Sigmoid colon (tissue), 7 donors: ENCODE measurements around the gene PRRG4. TPM values are rescaled to one million over a fixed set of nuclear protein-coding genes. Genes with fewer than 3 reads are reported as not detected.

Experiments
- DNase-seq: peaks from one replicate; pipeline ENCODE4 v3.0.0-alpha.2; 2019
- H3K27ac ChIP-seq, 4 donors: fragments of 200-600 bp; sonication (generic); one replicate each; pipeline ENCODE4 v1.5.1; 2016 to 2019; ENCODE audit warnings: mild to moderate bottlenecking in 1 of 4
- H3K27me3 ChIP-seq, 3 donors: fragments of 200-600 bp; sonication (generic); one replicate each; pipeline ENCODE4 v1.5.1; 2019; ENCODE audit warnings: mild to moderate bottlenecking in 1 of 3
- H3K36me3 ChIP-seq, 4 donors: fragments of 200-600 bp; sonication (generic); one replicate each; pipeline ENCODE4 v1.5.1; 2016 to 2019
- H3K4me1 ChIP-seq, 4 donors: fragments of 200-600 bp; sonication (generic); one replicate each; pipeline ENCODE4 v1.5.1; 2017 to 2019
- H3K4me3 ChIP-seq, 4 donors: fragments of 200-600 bp; sonication (generic); one replicate each; pipeline ENCODE4 v1.5.1; 2017 to 2019; ENCODE audit warnings: mild to moderate bottlenecking in 2 of 4, moderate library complexity in 1 of 4
- H3K9me3 ChIP-seq, 4 donors: fragments of 200-600 bp in 3 of 4; sonication (generic) in 3 of 4; one replicate each; pipeline versions ENCODE4 v1.5.1 to v1.6.1; 2013 to 2019
- EP300 ChIP-seq, 4 donors: sonication (generic); formaldehyde crosslinking; IDR thresholded peaks; one replicate each; pipeline ENCODE4 v1.6.1; 2017; ENCODE audit warnings: antibody characterized with exemption in 4 of 4
- POLR2A ChIP-seq, 2 donors: fragments of 450-650 bp; IDR thresholded peaks; one replicate each; pipeline ENCODE4 v1.6.1; 2016; ENCODE audit warnings: antibody characterized with exemption in 2 of 2, mild to moderate bottlenecking in 2 of 2, moderate library complexity in 2 of 2
- POLR2AphosphoS5 ChIP-seq, 4 donors: sonication (generic); formaldehyde crosslinking; IDR thresholded peaks; one replicate each; pipeline ENCODE4 v1.6.1; 2017; ENCODE audit warnings: antibody characterized with exemption in 4 of 4
- WGBS, 2 donors: extraction: QIAGEN DNeasy Blood & Tissue Kit; methylation state at CpG; one replicate each; pipeline ENCODE4 v1.1.7; 2013; 5-methylcytosine and 5-hydroxymethylcytosine counted together
- intact Hi-C: fragments of 100-400 bp; cut with DNase I; formaldehyde crosslinking; loops from one replicate; pipeline ENCODE4 v1.15.1; 2023
- polyA plus RNA-seq, 3 donors: library from polyadenylated mRNA; stranded (reverse); fragments of 200-250 nt; gene quantifications; one replicate each; pipeline ENCODE4 v1.2.3, GENCODE V29; 2013
- total RNA-seq, 4 donors: library from RNA; depleted of rRNA; stranded (reverse); fragments of >200 nt; gene quantifications; one replicate each; pipeline ENCODE4 v1.1.0, GENCODE V29; 2016
- TF ChIP-seq, protein P1 (sequence below), 4 experiments: fragments of 450-650 bp in 3 of 4; fragments of 200-600 bp in 1 of 4; IDR thresholded peaks; one replicate each; pipeline ENCODE4 v1.5.1; 2016 to 2019; ENCODE audit warnings: antibody characterized with exemption in 4 of 4, mild to moderate bottlenecking in 3 of 4, moderate library complexity in 2 of 4
- donor health status: healthy with polysubstance abuse.
- donor health status: Bipolar disorder and iron deficiency.
- donor health status: healthy.

Gene PRRG4
- total and polyA plus RNA-seq, 7 donors = 1.6 to 6.2 (median 2.1) TPM

DNA sequence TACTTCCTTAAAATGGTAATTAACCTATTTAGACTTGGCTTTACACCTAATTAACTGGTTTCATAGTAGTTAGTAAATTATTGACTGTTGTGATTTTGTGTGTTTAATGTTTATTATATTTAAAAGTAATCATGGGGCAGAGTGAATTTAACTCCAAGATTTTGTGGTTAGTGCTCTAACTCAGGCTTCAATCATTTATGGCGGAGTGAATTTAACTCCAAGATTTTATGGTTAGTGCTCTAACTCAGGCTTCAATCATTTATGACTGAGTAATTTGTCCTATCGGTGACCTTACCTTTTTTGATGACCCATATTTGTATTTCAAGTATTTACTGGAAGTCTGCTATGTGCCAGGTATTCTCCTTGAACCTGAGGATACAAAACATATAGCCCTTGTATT, 7.2 kb downstream of the PRRG4 start:
- H3K27ac ChIP-seq = no peak overlapping the region
- no peak overlapping the region for H3K4me3 ChIP-seq
- no peaks in the 10 kb centered on the region for H3K36me3 ChIP-seq
- TF ChIP-seq, protein P1, sequence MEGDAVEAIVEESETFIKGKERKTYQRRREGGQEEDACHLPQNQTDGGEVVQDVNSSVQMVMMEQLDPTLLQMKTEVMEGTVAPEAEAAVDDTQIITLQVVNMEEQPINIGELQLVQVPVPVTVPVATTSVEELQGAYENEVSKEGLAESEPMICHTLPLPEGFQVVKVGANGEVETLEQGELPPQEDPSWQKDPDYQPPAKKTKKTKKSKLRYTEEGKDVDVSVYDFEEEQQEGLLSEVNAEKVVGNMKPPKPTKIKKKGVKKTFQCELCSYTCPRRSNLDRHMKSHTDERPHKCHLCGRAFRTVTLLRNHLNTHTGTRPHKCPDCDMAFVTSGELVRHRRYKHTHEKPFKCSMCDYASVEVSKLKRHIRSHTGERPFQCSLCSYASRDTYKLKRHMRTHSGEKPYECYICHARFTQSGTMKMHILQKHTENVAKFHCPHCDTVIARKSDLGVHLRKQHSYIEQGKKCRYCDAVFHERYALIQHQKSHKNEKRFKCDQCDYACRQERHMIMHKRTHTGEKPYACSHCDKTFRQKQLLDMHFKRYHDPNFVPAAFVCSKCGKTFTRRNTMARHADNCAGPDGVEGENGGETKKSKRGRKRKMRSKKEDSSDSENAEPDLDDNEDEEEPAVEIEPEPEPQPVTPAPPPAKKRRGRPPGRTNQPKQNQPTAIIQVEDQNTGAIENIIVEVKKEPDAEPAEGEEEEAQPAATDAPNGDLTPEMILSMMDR (IDR thresholded peaks at IDR 0.05) = no peak
- TF ChIP-seq EP300 (IDR thresholded peaks at IDR 0.05) = no peak
- no peak for TF ChIP-seq POLR2A (IDR thresholded peaks at IDR 0.05)
- no peak for TF ChIP-seq POLR2AphosphoS5 (IDR thresholded peaks at IDR 0.05)
- intact Hi-C loops = no loop called here
- 50 to 82% methylated on average over 2 of the region's 2 CpGs for WGBS, 2 donors
- DNase-seq = no peak
- H3K27me3 ChIP-seq = no peaks in the 10 kb centered on the region
- no peaks in the 10 kb centered on the region for H3K9me3 ChIP-seq
- no peaks in the 10 kb centered on the region for H3K4me1 ChIP-seq

DNA sequence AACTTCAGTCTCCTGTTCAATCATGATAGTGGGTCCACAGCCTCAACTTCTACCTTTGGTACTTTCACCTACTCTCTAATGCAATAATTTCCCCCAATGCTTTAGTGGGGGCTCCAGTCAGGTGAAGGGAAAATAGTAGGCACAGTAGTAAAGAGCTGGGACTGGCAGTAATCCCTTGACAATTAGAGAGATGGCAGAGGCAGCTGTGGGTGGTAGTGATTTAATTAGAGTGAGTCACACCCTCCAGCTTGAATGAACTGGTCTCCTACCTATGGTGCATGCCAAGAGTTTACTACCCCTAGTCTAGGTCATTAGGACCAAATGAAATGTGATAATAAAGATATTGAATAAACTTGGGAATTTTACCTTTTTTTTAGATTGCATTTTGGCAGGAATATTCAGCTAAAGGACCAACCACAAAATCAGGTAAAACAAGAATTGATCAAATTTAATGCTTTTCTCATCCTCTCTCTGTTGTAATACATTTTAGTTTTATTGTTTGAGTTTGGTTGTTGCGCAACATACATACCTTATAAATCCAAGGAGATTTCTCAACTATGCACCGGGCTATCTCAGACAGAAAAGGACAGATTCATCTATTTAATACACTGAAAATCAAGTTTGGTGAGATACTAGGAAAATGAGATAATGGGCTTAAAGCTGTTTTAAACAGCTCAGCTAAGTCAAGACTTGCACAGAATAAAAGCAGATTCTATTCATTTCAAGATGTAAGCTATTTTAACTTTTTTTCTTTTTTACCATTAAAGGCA, 9.0 kb downstream of the PRRG4 start:
- no peaks in the 10 kb centered on the region for H3K9me3 ChIP-seq
- no peak overlapping the region for H3K27ac ChIP-seq
- no peak overlapping the region for H3K4me3 ChIP-seq
- intact Hi-C loops = no loop called here
- no peaks in the 10 kb centered on the region for H3K36me3 ChIP-seq
- no peaks in the 10 kb centered on the region for H3K27me3 ChIP-seq
- WGBS, 2 donors = 18 to 69% methylated on average over 2 of the region's 2 CpGs
- TF ChIP-seq, protein P1 (IDR thresholded peaks at IDR 0.05) = no peak
- TF ChIP-seq POLR2A (IDR thresholded peaks at IDR 0.05) = no peak
- TF ChIP-seq EP300 (IDR thresholded peaks at IDR 0.05) = no peak
- TF ChIP-seq POLR2AphosphoS5 (IDR thresholded peaks at IDR 0.05) = no peak
- no peak for DNase-seq
- H3K4me1 ChIP-seq = no peaks in the 10 kb centered on the region

DNA sequence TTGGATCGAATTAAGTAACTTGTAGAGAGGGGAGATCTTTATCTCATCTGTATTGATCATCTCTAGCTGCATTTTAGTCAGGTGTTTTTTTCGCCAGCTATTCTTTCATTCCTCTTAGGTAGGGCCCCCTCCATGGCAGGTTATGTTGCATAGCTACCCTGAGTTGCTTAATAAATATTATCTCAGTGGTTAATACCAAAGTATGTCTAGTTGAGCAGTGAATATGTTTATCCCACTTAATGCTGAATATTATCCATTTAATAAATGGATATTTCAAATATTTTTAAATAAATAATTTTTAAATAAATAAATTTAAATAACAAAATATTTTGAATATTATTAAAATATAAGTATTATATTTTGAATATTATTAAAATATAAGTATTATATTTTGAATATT, 9.6 kb downstream of the PRRG4 start:
- Histone ChIP-seq H3K36me3 (no peaks in the 10 kb centered on the region), H3K4me1 (no peaks in the 10 kb centered on the region), H3K4me3 (no peak overlapping the region), H3K9me3 (no peaks in the 10 kb centered on the region), H3K27ac (no peak overlapping the region), H3K27me3 (no peaks in the 10 kb centered on the region)
- TF ChIP-seq, protein P1 (IDR thresholded peaks at IDR 0.05) = no peak
- no peak for TF ChIP-seq POLR2A (IDR thresholded peaks at IDR 0.05)
- intact Hi-C loops = no loop called here
- no peak for DNase-seq
- WGBS, 2 donors = 91 to 95% methylated on average over 2 of the region's 2 CpGs

DNA sequence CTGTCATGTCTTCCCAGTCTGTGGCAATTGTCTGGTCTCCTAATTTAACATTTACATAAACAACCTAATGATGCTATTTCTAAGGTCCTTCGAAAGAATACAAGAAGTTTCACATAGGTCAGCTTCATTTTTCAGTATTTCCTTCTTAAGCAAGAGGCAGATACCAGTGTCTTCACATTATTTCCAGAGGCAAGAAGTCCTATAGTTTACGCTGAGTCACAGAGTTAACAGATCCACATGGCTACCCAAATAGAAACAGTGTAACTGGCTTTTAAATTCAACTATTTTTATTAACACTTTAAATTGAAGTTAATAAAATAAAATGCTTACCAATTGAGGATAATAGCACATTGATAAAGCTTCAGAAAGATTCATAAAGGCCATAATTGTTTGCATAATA, 10.9 kb downstream of the PRRG4 start:
- Histone ChIP-seq H3K36me3 (no peaks in the 10 kb centered on the region), H3K27me3 (no peaks in the 10 kb centered on the region), H3K4me1 (no peaks in the 10 kb centered on the region), H3K4me3 (no peak overlapping the region), H3K9me3 (no peaks in the 10 kb centered on the region), H3K27ac (no peak overlapping the region)
- WGBS, 2 donors = 90 to 96% methylated on average over 2 of the region's 2 CpGs
- intact Hi-C loops = no loop called here
- DNase-seq = no peak
- TF ChIP-seq POLR2A (IDR thresholded peaks at IDR 0.05) (no peak), POLR2AphosphoS5 (IDR thresholded peaks at IDR 0.05) (no peak), EP300 (IDR thresholded peaks at IDR 0.05) (no peak)
- TF ChIP-seq, protein P1 (IDR thresholded peaks at IDR 0.05) = no peak

DNA sequence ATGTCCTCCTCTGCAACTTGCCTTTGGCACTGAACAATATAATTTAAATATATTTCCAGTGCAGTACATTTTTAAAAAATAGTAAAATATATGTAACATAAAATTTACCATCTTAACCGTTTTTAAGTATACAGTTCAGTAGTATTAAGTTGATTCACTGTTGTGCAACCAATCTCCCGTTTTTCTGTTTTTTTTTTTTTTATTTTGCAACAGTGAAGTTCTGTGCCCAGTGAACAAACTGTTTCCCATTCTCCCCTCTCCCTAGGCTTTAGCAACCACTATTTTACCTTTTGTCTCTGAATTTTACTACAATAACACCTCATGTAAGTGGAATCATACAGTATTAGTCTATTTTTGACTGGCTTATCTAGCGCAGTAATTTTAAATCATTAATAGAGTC, 13.8 kb downstream of the PRRG4 start:
- Histone ChIP-seq H3K27ac (no peak overlapping the region), H3K4me1 (no peaks in the 10 kb centered on the region), H3K36me3 (no peaks in the 10 kb centered on the region), H3K9me3 (no peaks in the 10 kb centered on the region), H3K4me3 (no peak overlapping the region), H3K27me3 (no peaks in the 10 kb centered on the region)
- TF ChIP-seq EP300 (IDR thresholded peaks at IDR 0.05) (no peak), POLR2A (IDR thresholded peaks at IDR 0.05) (no peak), POLR2AphosphoS5 (IDR thresholded peaks at IDR 0.05) (no peak)
- TF ChIP-seq, protein P1 (IDR thresholded peaks at IDR 0.05) = no peak
- 72% methylated on average over 3 of the region's 3 CpGs for WGBS, 2 donors
- intact Hi-C loops = no loop called here
- DNase-seq = no peak
